Karpas-422 (cell line): ENCODE measurements around the gene PACRG. TPM values are rescaled to one million over a fixed set of nuclear protein-coding genes. Genes with fewer than 3 reads are reported as not detected.

ENCODE experiments used
- DNase-seq: peaks from one replicate; pipeline ENCODE4 v3.0.0-alpha.2; 2015
- H2AFZ ChIP-seq: fragments of 200-600 bp; sonication (generic); 2 replicates; pipeline ENCODE4 v1.6.1; 2014; ENCODE audit warnings: antibody characterized with exemption, low read length, mixed read lengths
- H3K27ac ChIP-seq: fragments of 200-600 bp; sonication (generic); 2 replicates; pipeline ENCODE4 v1.5.1; 2014; ENCODE audit warnings: mild to moderate bottlenecking, low read length, moderate library complexity
- H3K27me3 ChIP-seq: fragments of 200-600 bp; sonication (generic); 2 replicates; pipeline ENCODE4 v1.6.1; 2014; ENCODE audit warnings: low read length, mixed read lengths
- H3K36me3 ChIP-seq: fragments of 200-600 bp; sonication (generic); 2 replicates; pipeline ENCODE4 v1.6.1; 2014; ENCODE audit warnings: low read length, mixed read lengths; ENCODE audit not compliant: insufficient read depth
- H3K4me1 ChIP-seq: fragments of 200-600 bp; sonication (generic); 2 replicates; pipeline ENCODE4 v1.6.1; 2014; ENCODE audit warnings: mild to moderate bottlenecking, low read length, mixed read lengths
- H3K4me2 ChIP-seq: fragments of 200-600 bp; sonication (generic); 2 replicates; pipeline ENCODE4 v1.6.1; 2014; ENCODE audit warnings: low read length, low read depth, mild to moderate bottlenecking; ENCODE audit not compliant: poor library complexity, severe bottlenecking
- H3K4me3 ChIP-seq: fragments of 200-600 bp; sonication (generic); 2 replicates; pipeline ENCODE4 v1.5.1; 2014; ENCODE audit warnings: mild to moderate bottlenecking, antibody characterized with exemption, low read length, mixed read lengths
- H3K79me2 ChIP-seq: fragments of 200-600 bp; sonication (generic); 2 replicates; pipeline ENCODE4 v1.6.1; 2014; ENCODE audit warnings: mild to moderate bottlenecking, low read length, mixed read lengths
- H3K9ac ChIP-seq: fragments of 200-600 bp; sonication (generic); 2 replicates; pipeline ENCODE4 v1.6.0; 2014; ENCODE audit warnings: low read length
- H3K9me2 ChIP-seq: fragments of 200-600 bp; sonication (generic), shearing (Covaris generic); replicated peaks from 2 replicates; pipeline ENCODE4 v1.6.0; 2014; ENCODE audit warnings: mild to moderate bottlenecking, low read length, moderate library complexity; ENCODE audit not compliant: insufficient read depth
- H3K9me3 ChIP-seq: fragments of 300-700, 200-600 bp; sonication (generic); 2 replicates; pipeline ENCODE4 v1.6.1; 2014; ENCODE audit warnings: low read length, mixed read lengths
- H4K20me1 ChIP-seq: fragments of 200-600 bp; sonication (generic); 2 replicates; pipeline ENCODE4 v1.6.1; 2014; ENCODE audit warnings: mild to moderate bottlenecking, antibody characterized with exemption, low read length, low read depth; ENCODE audit not compliant: insufficient read depth
- total RNA-seq: library from RNA; depleted of rRNA; stranded (reverse); fragments of >200 nt; shearing (Covaris generic); gene quantifications from 2 replicates; pipeline ENCODE4 v1.2.3, GENCODE V29; 2014; ENCODE audit warnings: low replicate concordance

The PACRG gene
- total RNA-seq, 1 experiment from 2014 or later, result not detected

DNA sequence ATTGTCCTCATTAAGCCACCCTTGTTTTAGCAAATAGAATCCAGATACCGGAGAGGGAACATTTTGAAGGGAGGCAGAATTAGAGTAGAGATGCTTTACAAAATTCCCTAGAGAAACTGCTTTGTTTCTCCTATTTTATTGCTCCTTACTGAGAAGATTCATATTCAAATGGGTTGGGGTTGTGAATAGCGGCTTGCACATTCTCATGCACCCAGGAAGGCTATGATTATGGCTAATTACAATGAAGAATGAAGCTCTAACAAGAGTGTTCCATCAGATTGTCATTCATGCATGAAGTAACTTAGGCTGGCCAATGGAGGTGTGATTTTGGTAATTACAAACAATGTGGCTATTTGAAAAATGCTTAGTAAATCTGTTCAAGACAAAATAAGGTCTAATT is 129.6 kb downstream of the PACRG start:
- Histone ChIP-seq H3K9ac (no peak overlapping the region), H3K9me2 (no peaks in the 10 kb centered on the region; the same call in 1 of the 2 replicates), H3K4me2 (no peak overlapping the region), H3K36me3 (no peaks in the 10 kb centered on the region), H3K27me3 (no peaks in the 10 kb centered on the region), H4K20me1 (no peaks in the 10 kb centered on the region), H3K27ac (no peak overlapping the region), H3K79me2 (no peaks in the 10 kb centered on the region), H2AFZ (no peak overlapping the region), H3K4me1 (no peaks in the 10 kb centered on the region), H3K9me3 (peaks cover 11% of the 10 kb centered on the region; the same call in 1 of the 2 replicates), H3K4me3 (no peak overlapping the region)
- DNase-seq, result no peak

DNA sequence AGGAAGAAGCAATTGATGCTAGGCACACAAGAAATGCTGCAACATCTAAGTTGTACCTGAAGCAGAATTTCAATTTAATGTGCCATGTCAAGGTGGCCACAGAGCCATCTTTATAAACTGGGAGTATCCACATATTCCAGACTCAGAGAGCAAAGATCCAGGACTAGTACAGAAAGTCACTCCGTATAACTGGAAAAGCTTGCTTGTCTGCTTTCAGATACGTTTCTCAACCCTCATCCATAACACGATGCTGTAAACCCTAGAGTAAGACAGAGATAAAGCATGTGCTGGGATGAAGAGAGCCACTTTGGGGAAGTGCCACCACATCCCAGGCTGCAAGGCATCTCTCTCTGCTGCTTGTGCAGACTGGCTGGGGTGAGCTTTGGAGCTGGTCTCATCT is 134.7 kb downstream of the PACRG start:
- H4K20me1 ChIP-seq, result no peaks in the 10 kb centered on the region
- H3K4me2 ChIP-seq, result no peak overlapping the region
- no peak overlapping the region for H3K9ac ChIP-seq
- no peaks in the 10 kb centered on the region for H3K4me1 ChIP-seq
- H3K4me3 ChIP-seq, result no peak overlapping the region
- no peak overlapping the region for H3K27ac ChIP-seq
- no peaks in the 10 kb centered on the region for H3K27me3 ChIP-seq
- no peaks in the 10 kb centered on the region; the same call in 1 of the 2 replicates for H3K9me2 ChIP-seq
- H2AFZ ChIP-seq, result no peak overlapping the region
- no peaks in the 10 kb centered on the region for H3K36me3 ChIP-seq
- DNase-seq, result no peak
- H3K79me2 ChIP-seq, result no peaks in the 10 kb centered on the region
- 0 out of 2 replicates have a peak, but pooled peaks cover 4% of the 10 kb centered on the region for H3K9me3 ChIP-seq

GRCh38 chr6:162862941-162863340 is 135.2 kb downstream of the PACRG start:
- Histone ChIP-seq H3K9ac (no peak overlapping the region), H2AFZ (no peak overlapping the region), H3K9me3 (0 out of 2 replicates have a peak, but pooled peaks cover 4% of the 10 kb centered on the region), H3K4me3 (no peak overlapping the region), H3K79me2 (no peaks in the 10 kb centered on the region), H3K9me2 (no peaks in the 10 kb centered on the region; the same call in 1 of the 2 replicates), H3K27ac (no peak overlapping the region), H3K4me1 (no peaks in the 10 kb centered on the region), H3K36me3 (no peaks in the 10 kb centered on the region), H4K20me1 (no peaks in the 10 kb centered on the region), H3K27me3 (no peaks in the 10 kb centered on the region), H3K4me2 (no peak overlapping the region)
- no peak for DNase-seq

DNA sequence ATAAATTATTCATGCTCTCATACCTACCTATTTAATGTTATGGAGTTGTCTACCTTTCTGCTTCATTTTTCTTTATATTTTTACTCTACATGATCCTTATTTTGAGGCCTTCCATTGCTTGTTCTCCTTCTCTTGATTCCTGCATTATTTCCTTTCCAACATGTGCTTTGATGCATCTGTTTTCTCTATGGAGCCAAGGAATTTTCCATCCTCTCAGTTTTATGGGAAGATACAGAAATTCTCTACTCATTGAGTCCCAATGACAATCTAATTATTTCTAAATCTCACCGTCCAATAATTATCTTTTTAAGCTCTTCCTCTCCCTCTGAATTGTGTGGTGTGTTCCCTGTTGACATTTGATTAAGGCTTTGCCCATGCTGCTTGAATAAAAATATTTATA is 136.0 kb downstream of the PACRG start:
- no peak for DNase-seq
- no peak overlapping the region for H3K4me3 ChIP-seq

GRCh38 chr6:162864911-162865310 is 137.1 kb downstream of the PACRG start:
- H2AFZ ChIP-seq, result no peak overlapping the region
- no peaks in the 10 kb centered on the region for H3K4me1 ChIP-seq
- H4K20me1 ChIP-seq, result no peaks in the 10 kb centered on the region
- H3K9ac ChIP-seq, result no peak overlapping the region
- DNase-seq, result no peak
- H3K4me2 ChIP-seq, result no peak overlapping the region
- H3K9me3 ChIP-seq, result 0 out of 2 replicates have a peak, but pooled peaks cover 4% of the 10 kb centered on the region
- H3K27me3 ChIP-seq, result no peaks in the 10 kb centered on the region
- H3K4me3 ChIP-seq, result no peak overlapping the region
- no peaks in the 10 kb centered on the region for H3K36me3 ChIP-seq
- no peak overlapping the region for H3K27ac ChIP-seq
- no peaks in the 10 kb centered on the region for H3K79me2 ChIP-seq
- H3K9me2 ChIP-seq, result no peaks in the 10 kb centered on the region

More for the DNA sequence above, 136.0 kb downstream of the PACRG start:
- H3K4me2 ChIP-seq, result no peak overlapping the region
- H4K20me1 ChIP-seq, result no peaks in the 10 kb centered on the region
- no peaks in the 10 kb centered on the region for H3K4me1 ChIP-seq
- no peaks in the 10 kb centered on the region for H3K9me2 ChIP-seq
- H3K9ac ChIP-seq, result no peak overlapping the region
- no peaks in the 10 kb centered on the region for H3K79me2 ChIP-seq
- no peaks in the 10 kb centered on the region for H3K36me3 ChIP-seq
- no peak overlapping the region for H2AFZ ChIP-seq
- no peak overlapping the region for H3K27ac ChIP-seq
- H3K9me3 ChIP-seq, result 0 out of 2 replicates have a peak, but pooled peaks cover 4% of the 10 kb centered on the region
- H3K27me3 ChIP-seq, result no peaks in the 10 kb centered on the region

GRCh38 chr6:162866656-162867055 is 138.9 kb downstream of the PACRG start:
- H3K4me3 ChIP-seq, result no peak overlapping the region
- no peaks in the 10 kb centered on the region for H3K4me1 ChIP-seq
- no peak overlapping the region for H3K4me2 ChIP-seq
- H3K9me2 ChIP-seq, result no peaks in the 10 kb centered on the region
- no peak overlapping the region for H3K27ac ChIP-seq
- no peaks in the 10 kb centered on the region for H3K36me3 ChIP-seq
- no peaks in the 10 kb centered on the region for H3K27me3 ChIP-seq
- no peaks in the 10 kb centered on the region for H3K79me2 ChIP-seq
- H3K9me3 ChIP-seq, result 0 out of 2 replicates have a peak, but pooled peaks cover 4% of the 10 kb centered on the region
- H3K9ac ChIP-seq, result no peak overlapping the region
- no peaks in the 10 kb centered on the region for H4K20me1 ChIP-seq
- DNase-seq, result no peak
- no peak overlapping the region for H2AFZ ChIP-seq

- H3K9ac ChIP-seq, result no peak overlapping the region
- H3K36me3 ChIP-seq, result no peaks in the 10 kb centered on the region
- H3K79me2 ChIP-seq, result no peaks in the 10 kb centered on the region
- no peaks in the 10 kb centered on the region for H4K20me1 ChIP-seq
- H3K27ac ChIP-seq, result no peak overlapping the region
- H3K27me3 ChIP-seq, result no peaks in the 10 kb centered on the region
- H3K9me3 ChIP-seq, result no peaks in the 10 kb centered on the region
- H3K9me2 ChIP-seq, result no peaks in the 10 kb centered on the region
- H3K4me3 ChIP-seq, result no peak overlapping the region
- H3K4me2 ChIP-seq, result no peak overlapping the region
- no peaks in the 10 kb centered on the region for H3K4me1 ChIP-seq
- no peak for DNase-seq
- H2AFZ ChIP-seq, result no peak overlapping the region
Observed at GRCh38 chr6:162868397-162868796, 140.6 kb downstream of the PACRG start.

- no peaks in the 10 kb centered on the region for H3K9me2 ChIP-seq
Observed at GRCh38 chr6:162871966-162872365, 144.2 kb downstream of the PACRG start.

More at GRCh38 chr6:162871966-162872365, 144.2 kb downstream of the PACRG start:
- Histone ChIP-seq H3K9ac (no peak overlapping the region), H3K4me2 (no peak overlapping the region), H2AFZ (no peak overlapping the region), H3K27me3 (no peaks in the 10 kb centered on the region), H3K79me2 (no peaks in the 10 kb centered on the region), H3K36me3 (no peaks in the 10 kb centered on the region), H3K27ac (no peak overlapping the region), H3K4me3 (no peak overlapping the region), H3K4me1 (no peaks in the 10 kb centered on the region), H4K20me1 (no peaks in the 10 kb centered on the region), H3K9me3 (peaks cover 2% of the 10 kb centered on the region; the same call in 1 of the 2 replicates)
- DNase-seq, result no peak
